Measurements from ENCODE around the gene SH3RF1. TPM values are rescaled to one million over a fixed set of nuclear protein-coding genes. Genes with fewer than 3 reads are reported as not detected.

Gene SH3RF1
- total RNA-seq, 3 donors from 2014 or later (not counting 1 experiment from before 2014, with no cell fraction given), result 0.54 to 2.4 (median 1.6) TPM

GRCh38 chr4:169249214-169249973, 21.4 kb downstream of the SH3RF1 start:
- H3K27ac Mint-ChIP-seq, result no peak overlapping the region
- H3K27me3 Mint-ChIP-seq (ENCODE audit: low read depth in 2 of 2), result peaks cover 4 to 8% of the 10 kb centered on the region in 2 donors
- ATAC-seq (no peak), DNase-seq (no peak)
- no peaks in the 10 kb centered on the region for H3K9me3 Mint-ChIP-seq
- H3K36me3 ChIP-seq (ENCODE audit: control insufficient read depth, insufficient read depth, low read length), result no peaks in the 10 kb centered on the region
- no peaks in the 10 kb centered on the region for H3K4me1 ChIP-seq (ENCODE audit: control insufficient read depth, insufficient read depth, low read length)
- TF ChIP-seq CTCF (IDR thresholded peaks at IDR 0.05), result no peak
- intact Hi-C loops (cut with micrococcal nuclease), result no loop called here
- WGBS (ENCODE audit: insufficient coverage), result 78% methylated on average over 3 of the region's 6 CpGs
- H3K27me3 ChIP-seq (ENCODE audit: control insufficient read depth, insufficient read depth, low read length), result no peaks in the 10 kb centered on the region
- H3K4me1 Mint-ChIP-seq, result no peaks in the 10 kb centered on the region
- no peak overlapping the region for H3K4me3 ChIP-seq (ENCODE audit: low read length)
- no peaks in the 10 kb centered on the region for H3K36me3 Mint-ChIP-seq
- no peak overlapping the region for H3K27ac ChIP-seq (ENCODE audit: low read length)
- H3K4me3 Mint-ChIP-seq, result no peak overlapping the region
- H3K9me3 ChIP-seq (ENCODE audit: control insufficient read depth, insufficient read depth, low read length), result no peaks in the 10 kb centered on the region

GRCh38 chr4:169248645-169249044, 22.1 kb downstream of the SH3RF1 start:
- 95% methylated on average over 8 of the region's 8 CpGs for WGBS (ENCODE audit: insufficient coverage)
- ATAC-seq, result no peak

GRCh38 chr4:169246957-169247396, 23.8 kb downstream of the SH3RF1 start:
- Mint-ChIP-seq H3K4me1 (no peaks in the 10 kb centered on the region), H3K27ac (no peak overlapping the region), H3K27me3 (ENCODE audit: low read depth in 2 of 2) (peaks cover 0 to 6% of the 10 kb centered on the region in 2 donors), H3K9me3 (no peaks in the 10 kb centered on the region), H3K4me3 (no peak overlapping the region), H3K36me3 (no peaks in the 10 kb centered on the region)
- no peak overlapping the region for H3K4me3 ChIP-seq (ENCODE audit: low read length)
- no peaks in the 10 kb centered on the region for H3K36me3 ChIP-seq (ENCODE audit: control insufficient read depth, insufficient read depth, low read length)
- no peak overlapping the region for H3K27ac ChIP-seq (ENCODE audit: low read length)
- no peak for DNase-seq
- H3K4me1 ChIP-seq (ENCODE audit: control insufficient read depth, insufficient read depth, low read length), result no peaks in the 10 kb centered on the region
- intact Hi-C loops (cut with micrococcal nuclease), result no loop called here
- no peak for TF ChIP-seq CTCF (IDR thresholded peaks at IDR 0.05)
- 92% methylated on average over 1 of the region's 2 CpGs for WGBS (ENCODE audit: insufficient coverage)
- no peaks in the 10 kb centered on the region for H3K27me3 ChIP-seq (ENCODE audit: control insufficient read depth, insufficient read depth, low read length)
- no peaks in the 10 kb centered on the region for H3K9me3 ChIP-seq (ENCODE audit: control insufficient read depth, insufficient read depth, low read length)
- no peak for ATAC-seq

More at GRCh38 chr4:169248645-169249044, 22.1 kb downstream of the SH3RF1 start:
- Mint-ChIP-seq H3K36me3 (no peaks in the 10 kb centered on the region), H3K4me3 (no peak overlapping the region), H3K27ac (no peak overlapping the region), H3K4me1 (no peaks in the 10 kb centered on the region), H3K9me3 (no peaks in the 10 kb centered on the region), H3K27me3 (ENCODE audit: low read depth in 2 of 2) (peaks cover 0 to 11% of the 10 kb centered on the region in 2 donors)
- no peak for DNase-seq
- H3K27me3 ChIP-seq (ENCODE audit: control insufficient read depth, insufficient read depth, low read length), result no peaks in the 10 kb centered on the region
- no peaks in the 10 kb centered on the region for H3K4me1 ChIP-seq (ENCODE audit: control insufficient read depth, insufficient read depth, low read length)
- no peak overlapping the region for H3K4me3 ChIP-seq (ENCODE audit: low read length)
- no peaks in the 10 kb centered on the region for H3K9me3 ChIP-seq (ENCODE audit: control insufficient read depth, insufficient read depth, low read length)
- no peak overlapping the region for H3K27ac ChIP-seq (ENCODE audit: low read length)
- no peak for TF ChIP-seq CTCF (IDR thresholded peaks at IDR 0.05)
- intact Hi-C loops (cut with micrococcal nuclease), result no loop called here
- no peaks in the 10 kb centered on the region for H3K36me3 ChIP-seq (ENCODE audit: control insufficient read depth, insufficient read depth, low read length)
